GM12873 (cell line): Measurements from ENCODE around the gene PTPRN2.

Source experiments
- TF ChIP-seq, protein P1 (sequence below): IDR thresholded peaks from 2 replicates; pipeline ENCODE4 v1.5.1; 2012; ENCODE audit warnings: low read depth, mild to moderate bottlenecking, moderate library complexity, low read length, control low read depth; ENCODE audit not compliant: insufficient read depth; ENCODE audit errors: missing control alignments

The PTPRN2 gene

DNA sequence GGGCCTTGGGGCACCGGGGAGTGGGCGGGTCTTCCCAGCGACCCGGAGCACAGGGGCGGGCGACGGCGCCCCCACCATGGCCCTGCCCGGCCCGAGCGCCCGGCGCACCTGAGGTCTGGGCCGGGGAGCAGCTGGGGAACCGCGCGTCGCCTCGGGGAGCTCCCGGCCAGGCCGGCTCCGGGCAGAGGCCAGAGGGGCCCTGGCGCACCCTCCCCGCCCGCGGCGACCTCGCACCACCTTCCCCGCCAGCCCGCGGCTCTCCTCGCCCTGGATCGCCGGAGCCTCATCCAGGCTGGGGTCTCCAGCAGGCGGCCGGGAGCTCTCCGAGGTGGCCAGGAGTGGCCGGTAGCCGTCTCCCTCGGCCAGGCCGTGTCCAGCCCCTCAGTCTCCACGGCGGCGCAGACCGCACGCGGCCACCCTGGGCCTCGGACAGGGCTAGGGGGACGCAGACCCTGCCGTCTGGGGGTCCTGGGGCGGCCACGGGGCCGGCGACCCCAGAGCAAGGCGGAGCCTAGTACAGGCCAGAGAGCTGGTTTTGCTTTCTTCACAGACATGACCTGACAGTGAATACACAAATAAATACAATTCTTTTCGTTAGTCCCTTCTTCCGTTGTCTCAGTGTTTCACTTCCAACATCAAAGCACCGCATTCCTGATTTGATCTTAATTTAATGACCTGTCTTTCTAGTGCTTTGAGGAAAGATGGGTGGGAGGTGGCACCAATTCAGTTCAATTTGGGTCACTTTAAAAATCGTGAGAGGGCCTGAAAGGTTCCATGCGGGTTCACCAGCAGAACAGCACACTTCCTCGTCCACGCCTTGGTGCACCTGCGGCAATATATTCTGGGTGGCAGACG is 893.9 kb downstream of the PTPRN2 start:
- TF ChIP-seq, protein P1, sequence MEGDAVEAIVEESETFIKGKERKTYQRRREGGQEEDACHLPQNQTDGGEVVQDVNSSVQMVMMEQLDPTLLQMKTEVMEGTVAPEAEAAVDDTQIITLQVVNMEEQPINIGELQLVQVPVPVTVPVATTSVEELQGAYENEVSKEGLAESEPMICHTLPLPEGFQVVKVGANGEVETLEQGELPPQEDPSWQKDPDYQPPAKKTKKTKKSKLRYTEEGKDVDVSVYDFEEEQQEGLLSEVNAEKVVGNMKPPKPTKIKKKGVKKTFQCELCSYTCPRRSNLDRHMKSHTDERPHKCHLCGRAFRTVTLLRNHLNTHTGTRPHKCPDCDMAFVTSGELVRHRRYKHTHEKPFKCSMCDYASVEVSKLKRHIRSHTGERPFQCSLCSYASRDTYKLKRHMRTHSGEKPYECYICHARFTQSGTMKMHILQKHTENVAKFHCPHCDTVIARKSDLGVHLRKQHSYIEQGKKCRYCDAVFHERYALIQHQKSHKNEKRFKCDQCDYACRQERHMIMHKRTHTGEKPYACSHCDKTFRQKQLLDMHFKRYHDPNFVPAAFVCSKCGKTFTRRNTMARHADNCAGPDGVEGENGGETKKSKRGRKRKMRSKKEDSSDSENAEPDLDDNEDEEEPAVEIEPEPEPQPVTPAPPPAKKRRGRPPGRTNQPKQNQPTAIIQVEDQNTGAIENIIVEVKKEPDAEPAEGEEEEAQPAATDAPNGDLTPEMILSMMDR = no peak

DNA sequence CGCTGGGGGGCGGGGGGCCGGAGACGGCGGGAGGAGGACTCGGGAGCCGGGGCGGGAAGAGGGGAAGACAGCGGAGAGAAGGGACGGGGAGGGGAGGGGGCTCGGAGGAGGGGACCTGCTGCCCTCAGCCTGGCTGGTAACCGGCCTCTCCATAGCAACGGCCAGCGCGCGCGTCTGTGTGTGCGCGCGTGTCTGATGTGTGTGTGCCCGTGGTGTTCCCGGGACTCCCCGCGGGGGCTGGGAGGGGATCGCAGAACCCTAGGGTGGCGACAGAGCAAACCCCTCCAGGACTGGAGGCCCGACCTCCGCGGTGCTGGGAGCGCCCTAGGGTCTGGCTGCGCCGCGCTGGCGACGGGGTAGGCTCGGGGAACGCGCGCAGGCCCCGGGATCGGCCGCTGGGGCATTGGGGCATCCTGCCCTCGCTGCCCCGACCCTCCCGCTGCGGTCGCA is 894.5 kb downstream of the PTPRN2 start:
- TF ChIP-seq, protein P1 = no peak

DNA sequence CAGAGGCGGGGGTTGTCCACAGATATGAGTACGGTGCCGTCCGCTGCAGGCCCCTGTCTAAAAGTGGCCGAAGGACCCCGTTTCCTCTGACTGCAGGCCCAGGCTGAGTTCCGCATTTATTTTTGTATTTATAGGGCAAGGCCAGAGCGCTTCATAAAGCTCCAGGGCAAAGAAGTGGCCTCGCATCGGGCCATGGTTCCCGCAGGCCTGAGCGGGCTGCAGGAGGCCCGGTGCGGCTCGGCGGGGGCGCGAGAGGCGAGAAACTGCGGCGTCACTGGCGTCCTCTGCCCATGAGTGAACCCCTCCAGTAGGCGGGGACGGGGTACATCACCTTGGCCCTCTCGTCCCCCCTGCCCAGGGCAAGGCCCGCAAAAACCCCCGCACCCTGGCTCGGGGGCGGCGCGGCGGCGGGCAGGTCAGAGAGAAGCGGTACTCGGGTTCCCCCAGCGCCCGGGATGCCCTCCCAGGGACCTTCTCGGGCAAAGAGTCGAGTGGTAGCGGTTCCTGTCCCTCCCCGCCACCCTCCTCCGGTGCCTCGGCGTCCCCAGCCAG is 895.1 kb downstream of the PTPRN2 start:
- TF ChIP-seq, protein P1 = no peak

DNA sequence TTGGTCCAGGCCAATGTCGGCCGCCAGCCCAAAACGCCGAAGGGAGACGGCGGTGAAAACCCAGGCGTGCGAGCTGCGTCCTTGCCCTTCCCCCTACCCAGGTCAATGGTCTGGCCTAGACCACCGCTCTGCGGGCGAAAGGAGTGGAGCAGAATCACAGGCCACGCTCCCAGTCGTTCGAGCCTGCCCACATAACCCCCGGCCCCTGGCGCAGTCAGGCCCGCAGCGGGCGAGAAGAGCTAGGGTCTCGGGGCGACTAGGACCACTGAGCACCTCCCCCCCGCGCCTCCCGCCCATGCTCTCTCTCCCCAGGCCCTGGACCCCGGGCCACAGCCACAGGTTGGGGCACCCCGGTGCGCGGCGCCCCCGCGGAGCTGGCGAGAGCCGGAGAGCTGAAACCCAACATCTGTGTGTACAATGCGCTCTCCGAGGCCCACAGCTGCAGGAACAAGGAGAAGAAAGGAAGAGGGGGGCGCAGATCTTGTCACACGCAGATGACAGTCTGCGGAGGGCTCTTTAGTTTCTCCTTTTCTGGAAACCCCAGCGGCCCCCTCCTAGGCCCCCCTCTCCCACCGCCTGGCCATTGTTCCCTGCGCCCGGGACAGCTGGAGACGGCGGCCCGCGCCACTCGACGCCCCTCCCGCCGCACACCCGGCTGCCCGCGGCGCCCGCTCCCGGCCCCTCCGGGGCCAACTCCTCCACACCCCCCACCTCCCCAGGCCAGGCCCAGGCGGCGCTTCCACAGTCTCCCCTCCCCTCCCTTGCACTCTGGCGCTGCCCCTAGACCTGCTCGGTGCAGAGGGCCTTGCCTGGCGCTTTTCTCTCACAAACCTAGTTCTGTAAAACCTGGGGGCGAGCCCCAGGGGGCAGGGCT is 895.8 kb downstream of the PTPRN2 start:
- TF ChIP-seq, protein P1 = no peak

DNA sequence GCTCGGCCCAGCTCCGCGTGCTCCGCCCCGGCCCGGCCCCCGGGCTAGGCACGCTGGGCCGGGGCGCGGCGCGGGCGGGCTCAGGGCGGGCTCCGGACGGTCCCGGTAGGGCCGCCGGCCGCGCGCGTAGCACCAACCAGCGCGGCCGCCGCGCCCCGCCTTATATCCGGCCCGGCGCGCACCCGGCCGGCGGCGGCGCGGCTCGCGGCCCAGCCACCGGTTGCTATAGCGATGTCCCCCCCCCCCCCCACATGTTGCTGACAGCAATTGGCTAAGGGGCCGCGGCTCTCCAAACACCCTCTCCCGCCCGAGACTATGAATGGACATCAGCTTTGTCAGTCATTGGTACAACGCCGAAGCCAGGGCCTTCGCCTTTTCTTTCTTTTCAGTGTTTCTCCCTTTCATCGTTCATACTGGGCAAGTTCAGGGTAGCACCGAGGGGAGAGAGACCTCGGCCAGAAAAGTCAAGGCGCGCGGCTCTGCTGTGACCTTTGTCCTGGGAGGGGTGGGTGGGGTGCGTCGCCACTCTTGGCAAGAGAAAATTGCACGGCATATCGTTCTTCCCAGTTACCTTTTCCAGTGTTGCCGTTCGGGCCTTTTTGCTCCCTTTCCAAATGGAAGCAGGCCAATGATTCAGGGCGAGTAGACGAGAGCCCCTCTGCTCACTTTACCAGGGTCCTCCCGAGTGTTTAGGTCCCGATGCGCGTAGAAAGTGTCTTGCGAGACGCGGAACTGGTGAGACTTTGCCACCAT is 896.6 kb downstream of the PTPRN2 start:
- TF ChIP-seq, protein P1 = no peak

DNA sequence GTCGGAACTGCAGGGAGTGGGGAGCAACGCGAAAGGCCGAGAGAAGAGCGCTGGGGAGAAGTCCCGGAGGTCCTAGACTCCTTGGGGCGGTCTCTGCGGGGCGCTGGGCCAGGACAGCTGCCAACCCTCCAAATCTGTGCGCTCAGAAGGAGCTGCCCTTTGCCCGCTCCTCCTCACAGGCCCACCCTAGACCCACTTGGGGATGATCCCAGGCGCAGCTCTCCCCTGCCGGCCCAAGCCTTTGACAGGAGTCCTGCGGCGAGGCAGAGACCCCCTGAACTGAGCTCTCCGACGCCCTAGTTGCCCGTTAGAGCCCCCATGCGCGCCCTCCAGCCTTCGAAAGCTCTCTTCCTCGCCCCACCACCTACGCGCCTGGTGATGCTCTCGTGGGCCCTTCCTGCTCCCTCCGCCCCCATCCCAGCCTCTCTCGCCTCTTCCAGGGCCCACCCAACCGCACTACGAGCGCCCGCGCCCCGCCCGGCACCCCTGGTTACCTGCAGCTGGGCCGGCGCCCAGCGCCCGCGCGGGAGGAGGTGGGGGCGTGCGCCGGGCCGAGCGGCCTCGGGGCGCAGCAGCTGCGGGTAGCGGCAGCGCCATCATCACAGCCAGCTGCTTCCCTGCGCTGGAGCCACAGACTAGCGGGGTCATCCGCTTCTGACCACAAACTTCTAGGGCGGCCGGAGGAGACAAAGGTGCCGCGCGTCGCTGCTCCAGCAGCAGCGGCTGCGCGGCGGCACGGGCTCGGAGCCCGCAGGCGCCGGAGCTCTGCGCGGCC is 897.4 kb downstream of the PTPRN2 start:
- TF ChIP-seq, protein P1 = no peak
